ENCODE data around the gene C2orf78.

DNA sequence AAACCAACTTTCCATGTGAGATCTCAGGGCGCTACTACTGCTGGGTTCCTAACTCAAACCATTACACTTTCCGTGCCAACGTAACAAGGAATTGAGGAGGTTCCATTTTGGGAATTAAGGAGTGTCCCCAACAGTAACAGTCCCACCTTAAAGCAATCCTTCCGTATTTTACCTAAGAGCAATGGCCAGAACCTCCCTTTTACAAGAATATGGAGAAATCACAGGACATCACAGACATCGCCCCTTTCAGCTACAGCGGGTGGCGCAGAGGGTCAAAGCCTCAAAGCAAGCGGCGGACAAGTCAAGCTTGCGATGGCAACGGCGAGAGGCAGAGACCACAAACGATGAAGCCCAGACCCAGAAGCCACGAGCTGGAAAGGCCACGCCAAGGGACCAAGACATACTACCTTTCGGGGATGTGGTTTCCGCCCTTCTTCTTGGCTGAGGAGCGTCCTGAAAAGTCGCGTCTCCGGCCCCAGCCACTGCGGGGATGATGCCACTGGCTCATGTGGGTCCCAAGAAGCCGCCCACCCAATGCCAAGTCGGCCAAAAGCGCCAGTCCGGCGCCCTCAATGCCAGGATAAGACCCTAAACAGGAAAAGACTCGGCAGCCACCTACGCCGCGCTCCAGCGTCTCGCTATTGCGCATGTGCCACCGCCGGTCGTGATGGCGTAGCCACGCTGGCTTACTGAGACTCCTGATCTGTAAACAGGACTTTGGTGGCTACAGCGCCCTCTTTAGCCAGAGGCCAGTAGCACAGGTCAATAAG is 4.3 kb upstream of the C2orf78 start, which contains the start of gene DUSP11:
- TF ChIP-seq, protein P1, sequence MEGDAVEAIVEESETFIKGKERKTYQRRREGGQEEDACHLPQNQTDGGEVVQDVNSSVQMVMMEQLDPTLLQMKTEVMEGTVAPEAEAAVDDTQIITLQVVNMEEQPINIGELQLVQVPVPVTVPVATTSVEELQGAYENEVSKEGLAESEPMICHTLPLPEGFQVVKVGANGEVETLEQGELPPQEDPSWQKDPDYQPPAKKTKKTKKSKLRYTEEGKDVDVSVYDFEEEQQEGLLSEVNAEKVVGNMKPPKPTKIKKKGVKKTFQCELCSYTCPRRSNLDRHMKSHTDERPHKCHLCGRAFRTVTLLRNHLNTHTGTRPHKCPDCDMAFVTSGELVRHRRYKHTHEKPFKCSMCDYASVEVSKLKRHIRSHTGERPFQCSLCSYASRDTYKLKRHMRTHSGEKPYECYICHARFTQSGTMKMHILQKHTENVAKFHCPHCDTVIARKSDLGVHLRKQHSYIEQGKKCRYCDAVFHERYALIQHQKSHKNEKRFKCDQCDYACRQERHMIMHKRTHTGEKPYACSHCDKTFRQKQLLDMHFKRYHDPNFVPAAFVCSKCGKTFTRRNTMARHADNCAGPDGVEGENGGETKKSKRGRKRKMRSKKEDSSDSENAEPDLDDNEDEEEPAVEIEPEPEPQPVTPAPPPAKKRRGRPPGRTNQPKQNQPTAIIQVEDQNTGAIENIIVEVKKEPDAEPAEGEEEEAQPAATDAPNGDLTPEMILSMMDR (conservative IDR thresholded peaks at IDR 0.05; ENCODE audit: low read depth, low read length), result peak; percentile 93
- TF ChIP-seq USF2 (IDR thresholded peaks at IDR 0.05; ENCODE audit: low read depth, low read length) (0 out of 2 replicates have a peak, but pooled peaks have one; percentile 28), POLR2A (IDR thresholded peaks at IDR 0.05; ENCODE audit: low read depth, low read length) (peak; percentile 68)

Measured in IMR-90 (cell line).